ENCODE measurements around the gene ALPG.

DNA sequence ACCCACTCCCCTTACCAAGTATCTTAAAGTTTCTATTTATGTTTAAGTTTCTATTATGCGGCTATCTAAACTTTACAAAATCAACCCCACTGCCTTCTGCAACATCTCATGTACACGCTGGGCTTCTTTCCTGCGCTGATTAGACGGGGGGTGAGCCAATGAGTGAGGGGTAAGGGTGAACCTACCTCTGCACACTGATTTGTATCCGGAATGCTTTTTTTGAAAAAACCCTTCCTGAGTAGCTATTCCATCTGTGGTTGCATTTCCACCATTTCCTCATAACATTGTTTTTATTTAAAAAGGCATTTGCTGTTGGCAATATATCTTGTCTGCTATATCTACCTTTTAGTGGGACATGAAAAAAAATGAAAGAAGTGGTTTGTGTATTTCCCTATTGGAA is 6.3 kb downstream of the ALPG start:
- TF ChIP-seq, protein P1, sequence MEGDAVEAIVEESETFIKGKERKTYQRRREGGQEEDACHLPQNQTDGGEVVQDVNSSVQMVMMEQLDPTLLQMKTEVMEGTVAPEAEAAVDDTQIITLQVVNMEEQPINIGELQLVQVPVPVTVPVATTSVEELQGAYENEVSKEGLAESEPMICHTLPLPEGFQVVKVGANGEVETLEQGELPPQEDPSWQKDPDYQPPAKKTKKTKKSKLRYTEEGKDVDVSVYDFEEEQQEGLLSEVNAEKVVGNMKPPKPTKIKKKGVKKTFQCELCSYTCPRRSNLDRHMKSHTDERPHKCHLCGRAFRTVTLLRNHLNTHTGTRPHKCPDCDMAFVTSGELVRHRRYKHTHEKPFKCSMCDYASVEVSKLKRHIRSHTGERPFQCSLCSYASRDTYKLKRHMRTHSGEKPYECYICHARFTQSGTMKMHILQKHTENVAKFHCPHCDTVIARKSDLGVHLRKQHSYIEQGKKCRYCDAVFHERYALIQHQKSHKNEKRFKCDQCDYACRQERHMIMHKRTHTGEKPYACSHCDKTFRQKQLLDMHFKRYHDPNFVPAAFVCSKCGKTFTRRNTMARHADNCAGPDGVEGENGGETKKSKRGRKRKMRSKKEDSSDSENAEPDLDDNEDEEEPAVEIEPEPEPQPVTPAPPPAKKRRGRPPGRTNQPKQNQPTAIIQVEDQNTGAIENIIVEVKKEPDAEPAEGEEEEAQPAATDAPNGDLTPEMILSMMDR (IDR thresholded peaks at IDR 0.05): no peak
- TF ChIP-seq POLR2A (IDR thresholded peaks at IDR 0.05): no peak
